SU-DHL-6 (cell line): ENCODE results near the gene H2AZ2.

ENCODE experiments used
- CTCF ChIP-seq: fragments of 200-600 bp; sonication (generic); IDR thresholded peaks from one replicate; pipeline ENCODE4 v1.5.1; 2017; ENCODE audit warnings: antibody characterized with exemption, mild to moderate bottlenecking, low read length, moderate library complexity; ENCODE audit not compliant: insufficient read depth, poor library complexity, severe bottlenecking
- EZH2phosphoT487 ChIP-seq: fragments of 200-600 bp; sonication (generic), shearing (Covaris generic); conservative IDR thresholded peaks from 2 replicates; pipeline ENCODE4 v1.6.1; 2018; ENCODE audit warnings: mild to moderate bottlenecking, antibody characterized with exemption, low read length, moderate library complexity, mixed read lengths

DNA sequence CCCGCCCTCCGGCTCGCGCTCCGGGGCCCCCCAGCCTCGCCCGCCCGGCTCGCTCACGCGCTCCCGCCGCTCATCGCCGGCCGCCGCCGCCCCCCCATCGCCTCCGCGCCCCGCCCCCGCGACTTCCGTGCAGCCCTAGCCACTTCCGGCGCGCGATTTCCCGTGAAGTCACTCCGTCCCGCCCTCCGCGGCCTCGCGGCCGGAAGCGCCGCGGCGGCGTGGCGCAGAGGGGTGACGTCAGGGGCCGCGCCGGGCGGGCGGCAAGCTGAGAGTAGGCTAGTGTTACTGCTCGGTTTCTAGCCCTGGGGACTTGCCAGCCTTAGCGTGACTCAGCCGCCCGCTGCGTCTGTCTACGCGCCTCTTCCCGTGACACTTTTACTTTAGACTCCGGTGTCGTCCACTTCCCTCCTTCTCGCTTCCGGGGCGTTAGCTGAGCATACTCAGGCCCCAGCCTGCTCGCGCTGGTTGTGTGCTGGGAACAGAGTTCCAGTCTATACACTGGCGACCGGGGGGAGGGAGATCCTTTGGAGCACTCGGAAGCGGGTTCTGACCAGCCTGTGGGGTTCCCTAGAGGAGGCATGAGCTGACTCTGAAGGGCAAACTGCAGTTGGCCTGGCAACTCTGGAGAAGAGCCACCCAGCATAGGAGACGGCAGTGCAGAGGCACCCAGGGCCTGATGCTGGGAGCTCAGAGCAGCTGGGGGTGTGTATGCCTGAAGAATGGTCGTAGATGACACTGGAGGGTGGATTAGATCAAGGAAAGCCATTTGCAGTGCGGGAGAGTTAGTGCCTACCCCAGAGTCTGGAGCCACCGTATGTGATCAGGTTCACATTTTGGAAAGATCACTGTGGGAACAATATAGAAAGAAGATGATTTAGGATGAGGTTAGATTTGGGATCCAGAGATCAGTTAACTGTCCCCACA, 37.8 kb upstream of the H2AZ2 start, which contains the start of gene PURB:
- TF ChIP-seq CTCF (no peak), EZH2phosphoT487 (no peak)
